Stimulated activated CD4-positive, alpha-beta T cell treated with anti-CD3 and anti-CD28 coated beads, Interleukin-15, amount 100 ng/mL, for 1 hour (primary cell): Measurements from ENCODE around the gene SCP2.
"Not testable (repeated sequence)": the region's sequence is repeated elsewhere in the genome, so short reads cannot be mapped to it uniquely, and the experiment has no call there.

Experiments
- DNase-seq, 2 donors: peaks; one replicate each; pipeline ENCODE4 v3.0.0-alpha.2; 2020; ENCODE audit warnings: low read depth in 1 of 2, low spot score in 1 of 2

Gene SCP2

GRCh38 chr1:52969234-52969633 is 42.2 kb downstream of the SCP2 start:
- DNase-seq: not testable (repeated sequence)

- DNase-seq: no peak
Observed at GRCh38 chr1:52970149-52970548, 43.1 kb downstream of the SCP2 start.

DNA sequence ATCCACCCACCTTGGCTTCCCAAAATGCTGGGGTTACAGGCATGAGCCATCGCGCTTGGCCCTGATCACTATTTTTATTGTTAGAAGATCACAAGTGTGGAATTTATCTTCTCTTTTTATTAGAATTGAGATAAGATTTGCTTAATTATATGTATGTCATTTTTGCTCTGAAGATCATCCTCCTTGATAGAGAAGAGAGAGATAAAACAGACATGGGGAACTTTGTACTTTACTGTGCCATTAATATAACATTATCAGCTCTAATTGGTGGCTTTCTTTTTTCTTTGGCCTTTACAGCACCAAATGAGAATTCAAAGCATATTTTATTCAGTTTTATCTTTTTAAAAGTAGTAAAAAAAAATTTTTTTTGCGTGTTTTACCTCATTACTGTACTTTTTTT is 46.8 kb downstream of the SCP2 start:
- DNase-seq: no peak

- no peak for DNase-seq
Observed at GRCh38 chr1:52976183-52977035, 49.3 kb downstream of the SCP2 start.

- DNase-seq: no peak
Observed at GRCh38 chr1:52978045-52978444, 51.0 kb downstream of the SCP2 start.

GRCh38 chr1:52992733-52993132 is 65.7 kb downstream of the SCP2 start:
- not testable (repeated sequence) for DNase-seq

- no peak for DNase-seq
Observed at GRCh38 chr1:52994656-52995055, 67.6 kb downstream of the SCP2 start.

GRCh38 chr1:52996653-52997052 is 69.6 kb downstream of the SCP2 start:
- DNase-seq: no peak

DNA sequence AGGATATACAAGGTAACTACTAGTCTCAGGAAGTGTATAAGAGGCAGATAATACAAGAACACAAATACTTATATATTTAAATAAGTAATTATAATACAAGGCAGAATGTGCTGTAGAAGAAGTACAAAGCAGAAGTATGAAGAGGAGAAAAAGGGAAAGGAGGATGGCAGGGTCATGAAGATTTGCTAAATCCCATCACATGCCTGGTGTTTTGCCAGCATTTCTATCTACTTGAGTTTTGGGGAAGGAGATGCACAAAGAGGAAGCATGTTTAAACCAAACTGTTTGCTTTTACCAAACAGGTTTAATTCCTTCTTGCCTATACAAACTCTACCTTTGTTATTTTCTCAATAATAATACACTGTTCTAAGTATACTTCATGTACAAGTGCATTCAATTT is 74.1 kb downstream of the SCP2 start:
- no peak for DNase-seq

DNA sequence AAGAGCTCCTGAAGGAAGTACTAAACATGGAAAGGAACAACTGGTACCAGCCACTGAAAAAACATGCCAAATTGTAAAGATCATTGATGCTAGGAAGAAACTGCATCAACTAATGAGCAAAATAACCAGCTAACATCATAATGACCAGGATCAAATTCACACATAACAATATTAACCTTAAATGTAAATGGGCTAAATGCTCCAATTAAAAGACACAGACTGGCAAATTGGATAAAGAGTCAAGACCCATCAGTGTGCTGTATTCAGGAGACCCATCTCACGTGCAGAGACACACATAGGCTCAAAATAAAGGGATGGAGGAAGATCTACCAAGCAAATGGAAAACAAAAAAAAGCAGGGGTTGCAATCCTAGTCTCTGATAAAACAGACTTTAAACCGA is 79.5 kb downstream of the SCP2 start:
- not testable (repeated sequence) for DNase-seq

DNA sequence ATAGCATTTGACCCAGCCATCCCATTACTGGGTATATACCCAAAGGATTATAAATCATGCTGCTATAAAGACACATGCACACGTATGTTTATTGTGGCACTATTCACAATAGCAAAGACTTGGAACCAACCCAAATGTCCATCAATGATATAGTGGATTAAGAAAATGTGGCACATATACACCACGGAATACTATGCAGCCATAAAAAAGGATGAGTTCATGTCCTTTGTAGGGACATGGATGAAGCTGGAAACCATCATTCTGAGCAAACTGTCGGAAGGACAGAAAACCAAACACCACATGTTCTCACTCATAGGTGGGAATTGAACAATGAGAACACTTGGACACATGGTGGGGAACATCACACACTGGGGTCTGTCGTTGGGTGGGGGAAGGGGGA is 83.2 kb downstream of the SCP2 start:
- DNase-seq: not testable (repeated sequence)

DNA sequence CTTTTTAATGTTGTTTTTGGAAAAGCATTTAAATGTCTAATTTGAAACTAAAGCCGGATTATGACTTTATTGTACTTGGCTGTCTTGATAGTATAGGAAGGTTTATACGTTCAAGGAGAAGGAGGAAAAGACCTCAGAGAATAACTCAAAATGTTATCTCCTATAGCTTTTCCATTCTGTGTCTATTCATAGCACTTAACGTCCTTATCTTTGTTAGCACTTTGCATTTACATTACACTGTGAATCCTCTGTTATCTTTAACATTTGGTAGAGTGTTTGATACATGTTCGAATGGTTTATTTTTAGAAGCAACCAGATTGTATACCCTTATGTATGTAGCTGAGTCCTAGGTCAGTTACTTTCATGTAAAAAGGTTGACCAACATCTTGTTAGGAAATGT is 84.1 kb downstream of the SCP2 start:
- DNase-seq: no peak

- DNase-seq: peak; percentile 39 to 54
Observed at GRCh38 chr1:53014791-53015507, 87.9 kb downstream of the SCP2 start.

GRCh38 chr1:53015508-53015860 is 88.4 kb downstream of the SCP2 start:
- no peak for DNase-seq

DNA sequence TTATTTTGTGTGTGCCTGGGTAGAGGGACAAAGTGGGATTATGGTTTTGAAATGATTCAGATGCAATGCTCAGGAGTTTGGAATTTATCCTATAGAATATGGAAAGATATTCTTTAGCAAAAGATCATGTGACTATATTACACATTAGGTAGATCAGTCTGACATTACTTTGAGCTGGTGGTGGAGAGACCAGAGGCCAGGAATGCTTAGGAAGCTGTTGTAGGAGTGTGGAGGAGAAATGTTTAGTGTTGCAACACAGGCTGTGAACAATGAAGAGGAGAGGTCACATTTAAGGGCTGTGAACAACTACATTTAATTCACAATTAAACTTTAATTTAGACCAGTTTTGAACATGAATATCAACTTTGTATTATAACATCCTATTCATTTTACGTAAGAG is 89.6 kb downstream of the SCP2 start:
- DNase-seq: no peak

DNA sequence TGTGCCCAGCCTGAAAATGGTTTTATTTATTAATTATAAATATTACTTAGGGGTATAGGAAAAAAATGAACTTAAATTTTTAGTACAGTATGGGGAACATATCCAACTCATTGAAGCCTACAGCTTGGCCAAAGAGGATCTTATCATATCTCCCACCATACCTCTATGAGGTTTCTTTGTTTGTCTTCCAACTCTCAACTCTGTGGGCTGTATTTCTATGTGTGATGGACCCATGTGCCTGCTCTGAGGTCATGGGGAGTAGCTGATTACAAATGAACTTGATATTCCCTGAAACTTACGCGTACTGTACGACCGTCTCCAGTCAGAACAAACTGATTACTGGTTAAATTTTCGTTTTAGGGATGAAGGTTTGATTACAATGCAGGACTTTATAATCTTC is 93.5 kb downstream of the SCP2 start:
- no peak for DNase-seq

DNA sequence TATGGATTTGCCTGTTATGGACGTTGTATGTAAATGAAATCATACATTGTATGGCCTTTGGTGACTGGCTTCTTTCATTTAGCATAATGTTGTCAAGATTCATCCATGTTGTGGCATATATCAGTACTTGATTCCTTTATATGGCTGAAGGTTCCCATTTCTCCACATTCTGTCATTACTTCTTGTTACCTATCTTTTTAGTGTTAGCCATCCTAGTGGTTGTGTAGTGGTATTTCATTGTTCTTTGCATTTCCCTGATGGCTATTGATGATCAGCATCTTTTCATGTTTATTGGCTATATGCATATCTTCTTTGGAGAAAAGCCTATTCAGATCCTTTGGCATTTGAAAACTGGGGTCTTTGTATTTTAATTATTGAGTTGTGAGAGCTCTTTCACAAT is 95.1 kb downstream of the SCP2 start:
- no peak for DNase-seq

GRCh38 chr1:53023546-53023945 is 96.5 kb downstream of the SCP2 start:
- no peak for DNase-seq

DNA sequence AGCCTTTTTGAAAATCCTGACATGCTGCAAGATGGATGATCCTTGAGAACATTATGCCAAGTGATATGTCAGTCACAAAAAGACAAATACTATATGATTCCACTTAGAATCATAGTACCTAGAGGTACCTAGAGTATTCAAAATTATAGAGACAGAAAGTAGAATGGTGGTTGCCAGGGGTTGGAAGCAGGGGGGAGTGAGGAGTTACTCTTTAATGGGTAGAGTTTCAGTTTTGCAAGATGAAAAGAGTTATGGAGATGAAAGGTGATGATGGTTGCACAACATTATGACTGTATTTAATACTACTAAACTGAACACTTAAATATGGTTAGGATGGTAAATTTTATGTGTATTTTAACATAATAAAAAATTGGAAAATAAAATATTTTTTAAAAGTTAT is 97.0 kb downstream of the SCP2 start:
- no peak for DNase-seq

DNA sequence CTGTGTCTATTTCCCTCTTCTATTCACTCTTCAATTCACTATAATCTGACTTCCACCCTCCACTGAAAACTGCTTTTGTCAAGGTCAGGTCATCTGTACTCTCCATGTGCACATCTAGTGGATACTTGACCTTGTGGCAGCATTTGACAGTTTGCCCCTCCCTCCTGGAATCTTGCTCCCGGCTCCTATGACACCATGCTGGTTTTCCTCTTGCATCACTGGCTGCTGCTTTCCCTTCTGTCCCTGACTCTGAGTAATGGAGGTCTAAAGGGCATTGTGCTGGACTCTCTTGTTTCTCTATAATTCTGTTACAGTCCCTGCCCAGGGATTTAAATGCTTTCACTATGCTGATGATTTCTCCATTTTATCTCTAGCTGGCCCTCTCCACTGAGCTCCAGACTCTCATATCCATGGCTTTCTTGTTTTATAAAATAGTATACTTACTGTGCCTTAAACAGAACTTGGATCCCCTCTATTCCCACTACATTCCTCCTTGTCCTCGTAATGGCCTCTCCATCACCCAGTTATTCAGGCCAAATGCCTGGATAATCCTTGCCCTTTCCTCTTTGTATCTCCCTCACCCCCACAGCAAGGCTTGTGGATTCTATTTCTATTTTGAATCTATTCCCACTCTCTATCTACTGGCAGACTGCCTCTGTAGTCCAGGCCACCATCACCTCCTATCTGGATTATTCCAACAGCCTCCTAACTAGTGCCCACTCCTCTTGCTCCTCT is 98.1 kb downstream of the SCP2 start:
- no peak for DNase-seq

- no peak for DNase-seq
Observed at GRCh38 chr1:53025769-53026112, 98.7 kb downstream of the SCP2 start.

DNA sequence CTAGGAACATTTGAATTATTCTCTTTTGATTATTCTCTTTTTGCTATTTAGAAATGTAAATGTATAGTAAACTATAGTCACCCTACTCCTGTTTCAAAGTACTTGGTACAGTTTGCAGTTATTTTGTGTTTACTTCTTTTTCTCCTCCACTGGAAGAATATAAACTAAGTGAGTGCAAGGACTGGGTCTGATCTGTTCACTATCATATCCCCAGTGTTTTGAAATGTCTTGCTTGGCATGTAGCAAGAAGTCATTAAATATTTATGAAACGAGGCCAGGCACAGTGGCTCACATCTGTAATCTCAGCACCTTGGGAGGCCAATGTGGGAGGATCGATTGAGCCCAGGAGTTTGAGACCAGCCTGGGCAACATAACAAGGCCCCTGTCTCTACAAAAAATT is 99.2 kb downstream of the SCP2 start:
- no peak for DNase-seq
